ENCODE results near the gene DNAH11. TPM values are rescaled to one million over a fixed set of nuclear protein-coding genes. Genes with fewer than 3 reads are reported as not detected.

DNAH11 gene
- total and polyA plus RNA-seq, 2 of the 8 experiments (the other 6 are each of a cell fraction or from before 2014, with no cell fraction given) = 1.8 to 4.9 TPM

DNA sequence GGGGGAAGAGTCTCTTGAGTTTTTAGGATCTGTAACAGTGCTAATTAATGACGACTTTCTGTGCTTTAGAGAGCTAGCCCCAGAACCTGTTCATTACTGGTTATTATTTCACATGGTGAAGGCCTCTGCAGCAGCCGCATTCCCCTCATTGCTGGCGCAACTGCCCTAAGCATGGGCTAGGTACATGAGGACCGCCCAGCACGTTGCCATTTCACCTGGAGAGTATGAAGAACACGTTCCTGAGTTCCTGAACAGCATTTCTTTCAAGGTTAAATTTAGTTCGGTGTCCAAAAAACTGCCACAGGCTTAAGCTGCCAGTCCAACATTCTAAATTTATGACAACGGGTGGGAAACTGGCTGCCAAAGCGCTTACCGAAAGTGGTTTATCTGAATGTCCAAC lies 177.0 kb downstream of the DNAH11 start (continued):
- TF ChIP-seq, protein P1, sequence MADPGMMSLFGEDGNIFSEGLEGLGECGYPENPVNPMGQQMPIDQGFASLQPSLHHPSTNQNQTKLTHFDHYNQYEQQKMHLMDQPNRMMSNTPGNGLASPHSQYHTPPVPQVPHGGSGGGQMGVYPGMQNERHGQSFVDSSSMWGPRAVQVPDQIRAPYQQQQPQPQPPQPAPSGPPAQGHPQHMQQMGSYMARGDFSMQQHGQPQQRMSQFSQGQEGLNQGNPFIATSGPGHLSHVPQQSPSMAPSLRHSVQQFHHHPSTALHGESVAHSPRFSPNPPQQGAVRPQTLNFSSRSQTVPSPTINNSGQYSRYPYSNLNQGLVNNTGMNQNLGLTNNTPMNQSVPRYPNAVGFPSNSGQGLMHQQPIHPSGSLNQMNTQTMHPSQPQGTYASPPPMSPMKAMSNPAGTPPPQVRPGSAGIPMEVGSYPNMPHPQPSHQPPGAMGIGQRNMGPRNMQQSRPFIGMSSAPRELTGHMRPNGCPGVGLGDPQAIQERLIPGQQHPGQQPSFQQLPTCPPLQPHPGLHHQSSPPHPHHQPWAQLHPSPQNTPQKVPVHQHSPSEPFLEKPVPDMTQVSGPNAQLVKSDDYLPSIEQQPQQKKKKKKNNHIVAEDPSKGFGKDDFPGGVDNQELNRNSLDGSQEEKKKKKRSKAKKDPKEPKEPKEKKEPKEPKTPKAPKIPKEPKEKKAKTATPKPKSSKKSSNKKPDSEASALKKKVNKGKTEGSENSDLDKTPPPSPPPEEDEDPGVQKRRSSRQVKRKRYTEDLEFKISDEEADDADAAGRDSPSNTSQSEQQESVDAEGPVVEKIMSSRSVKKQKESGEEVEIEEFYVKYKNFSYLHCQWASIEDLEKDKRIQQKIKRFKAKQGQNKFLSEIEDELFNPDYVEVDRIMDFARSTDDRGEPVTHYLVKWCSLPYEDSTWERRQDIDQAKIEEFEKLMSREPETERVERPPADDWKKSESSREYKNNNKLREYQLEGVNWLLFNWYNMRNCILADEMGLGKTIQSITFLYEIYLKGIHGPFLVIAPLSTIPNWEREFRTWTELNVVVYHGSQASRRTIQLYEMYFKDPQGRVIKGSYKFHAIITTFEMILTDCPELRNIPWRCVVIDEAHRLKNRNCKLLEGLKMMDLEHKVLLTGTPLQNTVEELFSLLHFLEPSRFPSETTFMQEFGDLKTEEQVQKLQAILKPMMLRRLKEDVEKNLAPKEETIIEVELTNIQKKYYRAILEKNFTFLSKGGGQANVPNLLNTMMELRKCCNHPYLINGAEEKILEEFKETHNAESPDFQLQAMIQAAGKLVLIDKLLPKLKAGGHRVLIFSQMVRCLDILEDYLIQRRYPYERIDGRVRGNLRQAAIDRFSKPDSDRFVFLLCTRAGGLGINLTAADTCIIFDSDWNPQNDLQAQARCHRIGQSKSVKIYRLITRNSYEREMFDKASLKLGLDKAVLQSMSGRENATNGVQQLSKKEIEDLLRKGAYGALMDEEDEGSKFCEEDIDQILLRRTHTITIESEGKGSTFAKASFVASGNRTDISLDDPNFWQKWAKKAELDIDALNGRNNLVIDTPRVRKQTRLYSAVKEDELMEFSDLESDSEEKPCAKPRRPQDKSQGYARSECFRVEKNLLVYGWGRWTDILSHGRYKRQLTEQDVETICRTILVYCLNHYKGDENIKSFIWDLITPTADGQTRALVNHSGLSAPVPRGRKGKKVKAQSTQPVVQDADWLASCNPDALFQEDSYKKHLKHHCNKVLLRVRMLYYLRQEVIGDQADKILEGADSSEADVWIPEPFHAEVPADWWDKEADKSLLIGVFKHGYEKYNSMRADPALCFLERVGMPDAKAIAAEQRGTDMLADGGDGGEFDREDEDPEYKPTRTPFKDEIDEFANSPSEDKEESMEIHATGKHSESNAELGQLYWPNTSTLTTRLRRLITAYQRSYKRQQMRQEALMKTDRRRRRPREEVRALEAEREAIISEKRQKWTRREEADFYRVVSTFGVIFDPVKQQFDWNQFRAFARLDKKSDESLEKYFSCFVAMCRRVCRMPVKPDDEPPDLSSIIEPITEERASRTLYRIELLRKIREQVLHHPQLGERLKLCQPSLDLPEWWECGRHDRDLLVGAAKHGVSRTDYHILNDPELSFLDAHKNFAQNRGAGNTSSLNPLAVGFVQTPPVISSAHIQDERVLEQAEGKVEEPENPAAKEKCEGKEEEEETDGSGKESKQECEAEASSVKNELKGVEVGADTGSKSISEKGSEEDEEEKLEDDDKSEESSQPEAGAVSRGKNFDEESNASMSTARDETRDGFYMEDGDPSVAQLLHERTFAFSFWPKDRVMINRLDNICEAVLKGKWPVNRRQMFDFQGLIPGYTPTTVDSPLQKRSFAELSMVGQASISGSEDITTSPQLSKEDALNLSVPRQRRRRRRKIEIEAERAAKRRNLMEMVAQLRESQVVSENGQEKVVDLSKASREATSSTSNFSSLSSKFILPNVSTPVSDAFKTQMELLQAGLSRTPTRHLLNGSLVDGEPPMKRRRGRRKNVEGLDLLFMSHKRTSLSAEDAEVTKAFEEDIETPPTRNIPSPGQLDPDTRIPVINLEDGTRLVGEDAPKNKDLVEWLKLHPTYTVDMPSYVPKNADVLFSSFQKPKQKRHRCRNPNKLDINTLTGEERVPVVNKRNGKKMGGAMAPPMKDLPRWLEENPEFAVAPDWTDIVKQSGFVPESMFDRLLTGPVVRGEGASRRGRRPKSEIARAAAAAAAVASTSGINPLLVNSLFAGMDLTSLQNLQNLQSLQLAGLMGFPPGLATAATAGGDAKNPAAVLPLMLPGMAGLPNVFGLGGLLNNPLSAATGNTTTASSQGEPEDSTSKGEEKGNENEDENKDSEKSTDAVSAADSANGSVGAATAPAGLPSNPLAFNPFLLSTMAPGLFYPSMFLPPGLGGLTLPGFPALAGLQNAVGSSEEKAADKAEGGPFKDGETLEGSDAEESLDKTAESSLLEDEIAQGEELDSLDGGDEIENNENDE (IDR thresholded peaks at IDR 0.05; ENCODE audit: insufficient replicate concordance, low read length) = no peak
- TF ChIP-seq POU5F1 (IDR thresholded peaks at IDR 0.05; ENCODE audit: low read depth, low read length) = no peak
- TF ChIP-seq RFX5 (IDR thresholded peaks at IDR 0.05; ENCODE audit: borderline replicate concordance, low read depth, low read length) = no peak
- TF ChIP-seq TCF12 (IDR thresholded peaks at IDR 0.05; ENCODE audit: low read depth, low read length) = no peak
- TF ChIP-seq BRCA1 (IDR thresholded peaks at IDR 0.05; ENCODE audit: low read depth, low read length) = no peak
- no peak for TF ChIP-seq JUN (IDR thresholded peaks at IDR 0.05; ENCODE audit: low read depth, low read length)
- TF ChIP-seq POLR2AphosphoS5 (IDR thresholded peaks at IDR 0.05; ENCODE audit: low read depth, low read length) = no peak
